H1 (cell line): ENCODE data around the gene ARL8A. TPM values are rescaled to one million over a fixed set of nuclear protein-coding genes. Genes with fewer than 3 reads are reported as not detected.
A peak's percentile ranks its signal among the peaks of the same experiment; 100 is the strongest.

Source experiments
- CTCF ChIA-PET: fragments of 300-600 bp; sonication (Branson Sonifier 250); formaldehyde crosslinking; loops from one replicate; lab custom pipeline; 2021; ENCODE audit not compliant: partially characterized antibody; lab: Charles Lee
- POLR2A ChIA-PET: fragments of 300-600 bp; sonication (Branson Sonifier 250); formaldehyde crosslinking; loops from one replicate; lab custom pipeline; 2021; ENCODE audit warnings: inconsistent platforms; ENCODE audit not compliant: partially characterized antibody; lab: Charles Lee
- DNase-seq, 2 experiments: peaks; one replicate each; pipeline versions ENCODE4 v3.0.0 to v3.0.0-alpha.2; 2010 to 2022; ENCODE audit warnings: low spot score in 2 of 2, low read depth in 1 of 2, mixed read lengths in 1 of 2
- FAIRE-seq: peaks from 2 replicates; lab custom pipeline; 2011; peaks lifted over from hg19 to GRCh38; lab: Jason Lieb, UNC
- H2AFZ ChIP-seq: 2 replicates; pipeline ENCODE4 v1.8.1; 2012; ENCODE audit warnings: low read length, inconsistent platforms
- H2AK5ac ChIP-seq: 2 replicates; pipeline ENCODE4 v1.6.1; 2013; ENCODE audit warnings: low read depth, low read length
- H2BK120ac ChIP-seq: replicated peaks from 2 replicates; pipeline ENCODE3; 2013; ENCODE audit warnings: low read depth, low read length, inconsistent platforms
- H2BK12ac ChIP-seq: 2 replicates; pipeline ENCODE4 v1.6.1; 2013; ENCODE audit warnings: low read depth, low read length
- H2BK15ac ChIP-seq: 2 replicates; pipeline ENCODE4 v1.6.1; 2013; ENCODE audit warnings: low read length
- H2BK20ac ChIP-seq: 2 replicates; pipeline ENCODE4 v1.6.1; 2013; ENCODE audit warnings: low read length
- H2BK5ac ChIP-seq: 2 replicates; pipeline ENCODE4 v1.6.1; 2013; ENCODE audit warnings: low read depth, low read length
- H3K14ac ChIP-seq: 2 replicates; pipeline ENCODE4 v1.6.1; 2013; ENCODE audit warnings: inconsistent platforms; ENCODE audit not compliant: insufficient read length
- H3K18ac ChIP-seq: 2 replicates; pipeline ENCODE4 v1.6.1; 2013; ENCODE audit warnings: low read length; ENCODE audit errors: extremely low read depth
- H3K23ac ChIP-seq: 2 replicates; pipeline ENCODE4 v1.6.1; 2013; ENCODE audit warnings: inconsistent platforms; ENCODE audit not compliant: insufficient read length
- H3K23me2 ChIP-seq: 2 replicates; pipeline ENCODE4 v1.6.1; 2013; ENCODE audit warnings: low read depth, low read length
- H3K27ac ChIP-seq: 2 replicates; pipeline ENCODE4 v1.6.1; 2011; ENCODE audit warnings: low read depth, low read length, inconsistent platforms
- H3K27me3 ChIP-seq, 4 experiments: replicated peaks in 1 of 4; 1 replicate in 1 of 4; 2 replicates in 3 of 4; pipeline versions ENCODE4 v1.6.1 to v1.8.1; 2011 to 2013; ENCODE audit warnings: low read length in 3 of 4, mild to moderate bottlenecking in 3 of 4, inconsistent platforms in 2 of 4, mixed read lengths in 2 of 4, moderate library complexity in 1 of 4; ENCODE audit not compliant: control insufficient read depth in 3 of 4, insufficient read depth in 3 of 4; ENCODE audit errors: extremely low read depth in 1 of 4
- H3K36me3 ChIP-seq, 4 experiments: 2 replicates each; pipeline versions ENCODE4 v1.6.1 to v1.8.1; 2011 to 2013; ENCODE audit warnings: mild to moderate bottlenecking in 4 of 4, low read length in 3 of 4, moderate library complexity in 2 of 4, control low read depth in 1 of 4, inconsistent platforms in 1 of 4; ENCODE audit not compliant: insufficient read depth in 4 of 4, control insufficient read depth in 2 of 4
- H3K4ac ChIP-seq: replicated peaks from 2 replicates; pipeline ENCODE3; 2013; ENCODE audit warnings: low read length, low read depth, mixed read lengths, inconsistent platforms; ENCODE audit not compliant: insufficient read length
- H3K4me1 ChIP-seq, 4 experiments: replicated peaks in 1 of 4; 1 replicate in 1 of 4; 2 replicates in 3 of 4; pipeline versions ENCODE4 v1.6.1 to v1.8.1; 2011 to 2013; ENCODE audit warnings: low read length in 3 of 4, inconsistent platforms in 2 of 4, mixed read lengths in 1 of 4; ENCODE audit not compliant: insufficient read depth in 4 of 4, control insufficient read depth in 3 of 4
- H3K4me2 ChIP-seq, 2 experiments: 2 replicates each; pipeline versions ENCODE4 v1.6.1 to v1.8.1; 2011 to 2013; ENCODE audit warnings: low read depth in 2 of 2, low read length in 2 of 2, control low read depth in 1 of 2, inconsistent platforms in 1 of 2, mild to moderate bottlenecking in 1 of 2; ENCODE audit not compliant: insufficient read depth in 1 of 2
- H3K4me3 ChIP-seq, 4 experiments: fragments of 200-600, 300-600 bp in 1 of 4; sonication (generic), shearing (Covaris generic), sonication (Bioruptor Twin) in 1 of 4; 2 replicates each; pipeline versions ENCODE4 v1.5.1 to v1.8.1; 2011 to 2016; ENCODE audit warnings: low read length in 4 of 4, low read depth in 3 of 4, control low read depth in 2 of 4, inconsistent platforms in 2 of 4, mild to moderate bottlenecking in 2 of 4, mixed read lengths in 1 of 4, moderate library complexity in 1 of 4; ENCODE audit not compliant: insufficient read depth in 2 of 4; ENCODE audit errors: extremely low read depth in 1 of 4
- H3K56ac ChIP-seq: replicated peaks from 2 replicates; pipeline ENCODE3; 2013; ENCODE audit warnings: low read depth, mild to moderate bottlenecking, mixed read lengths, low read length, inconsistent platforms; ENCODE audit not compliant: insufficient read length
- H3K79me1 ChIP-seq: 2 replicates; pipeline ENCODE4 v1.6.1; 2013; ENCODE audit warnings: low read depth, low read length, control low read depth
- H3K79me2 ChIP-seq, 2 experiments: 2 replicates each; pipeline versions ENCODE4 v1.6.1 to v1.8.1; 2012 to 2013; ENCODE audit warnings: low read length in 2 of 2, mild to moderate bottlenecking in 2 of 2, inconsistent platforms in 1 of 2; ENCODE audit not compliant: insufficient read depth in 2 of 2, control insufficient read depth in 1 of 2
- H3K9ac ChIP-seq, 4 experiments: replicated peaks in 1 of 4; 1 replicate in 1 of 4; 2 replicates in 3 of 4; pipeline versions ENCODE4 v1.6.1 to v1.8.1; 2011 to 2013; ENCODE audit warnings: low read depth in 3 of 4, low read length in 3 of 4, control low read depth in 2 of 4, mild to moderate bottlenecking in 2 of 4, moderate library complexity in 2 of 4, inconsistent platforms in 1 of 4; ENCODE audit errors: extremely low read depth in 1 of 4
- H3K9me3 ChIP-seq, 2 experiments: 2 replicates each; pipeline versions ENCODE4 v1.6.1 to v1.8.1; 2012 to 2013; ENCODE audit warnings: mild to moderate bottlenecking in 2 of 2, moderate library complexity in 2 of 2, control low read depth in 1 of 2, inconsistent platforms in 1 of 2, low read depth in 1 of 2, low read length in 1 of 2, mixed read lengths in 1 of 2; ENCODE audit not compliant: insufficient read depth in 2 of 2
- H4K20me1 ChIP-seq, 2 experiments: replicated peaks in 1 of 2; 2 replicates each; pipeline versions ENCODE3 to v1.8.1; 2011 to 2013; ENCODE audit warnings: inconsistent platforms in 2 of 2, low read length in 2 of 2, mild to moderate bottlenecking in 1 of 2; ENCODE audit not compliant: insufficient read depth in 2 of 2, control insufficient read depth in 1 of 2
- H4K5ac ChIP-seq: 2 replicates; pipeline ENCODE4 v1.6.1; 2013; ENCODE audit warnings: low read length, low read depth, mixed read lengths, inconsistent platforms; ENCODE audit not compliant: insufficient read length
- H4K8ac ChIP-seq: 2 replicates; pipeline ENCODE4 v1.8.0; 2013; ENCODE audit warnings: mild to moderate bottlenecking, moderate library complexity, low read length, inconsistent platforms; ENCODE audit not compliant: insufficient read depth; ENCODE audit errors: extremely low read depth
- H4K91ac ChIP-seq: replicated peaks from 2 replicates; pipeline ENCODE3; 2013; ENCODE audit warnings: low read length, mixed read lengths, inconsistent platforms; ENCODE audit not compliant: insufficient read length
- BCL11A ChIP-seq, 2 experiments: IDR thresholded peaks; one replicate each; pipeline ENCODE4 v1.6.1; 2011; ENCODE audit warnings: low read depth in 2 of 2, low read length in 2 of 2, mild to moderate bottlenecking in 2 of 2
- JUN ChIP-seq: IDR thresholded peaks from 2 replicates; pipeline ENCODE4 v1.6.1; 2011; ENCODE audit warnings: low read depth, mild to moderate bottlenecking, improper control_type of control experiment, low read length
- KDM5A ChIP-seq: fragments of 200-600 bp; IDR thresholded peaks from 2 replicates; pipeline ENCODE4 v1.7.1; 2012; ENCODE audit warnings: mild to moderate bottlenecking, low read length, inconsistent platforms, mixed read lengths
- NANOG ChIP-seq: IDR thresholded peaks from 2 replicates; pipeline ENCODE4 v1.6.1; 2011; ENCODE audit warnings: low read length, low read depth, mild to moderate bottlenecking, inconsistent platforms; ENCODE audit not compliant: insufficient read depth, poor library complexity, severe bottlenecking
- SIN3A ChIP-seq, 2 experiments: IDR thresholded peaks in 1 of 2; conservative IDR thresholded peaks in 1 of 2; 2 replicates each; pipeline ENCODE4 v1.6.1; 2011 to 2012; ENCODE audit warnings: low read length in 2 of 2, improper control_type of control experiment in 1 of 2, low read depth in 1 of 2, mild to moderate bottlenecking in 1 of 2
- SIX5 ChIP-seq: IDR thresholded peaks from 2 replicates; pipeline ENCODE4 v1.6.1; 2011; ENCODE audit warnings: mild to moderate bottlenecking, low read depth, low read length
- WGBS, 2 experiments: shearing (Covaris generic) in 1 of 2; methylation state at CpG; one replicate each; pipeline versions ENCODE4 v1.1.6 to v1.1.7; 2013 to 2015; ENCODE audit warnings: low lambda C conversion rate in 2 of 2, mixed read lengths in 2 of 2, inconsistent platforms in 1 of 2, low coverage in 1 of 2, missing lambda C conversion rate in 1 of 2; ENCODE audit not compliant: insufficient replicate concordance in 2 of 2, insufficient coverage in 1 of 2, insufficient read length in 1 of 2; ENCODE audit errors: extremely low coverage in 1 of 2, missing lambda C conversion rate in 1 of 2; 5-methylcytosine and 5-hydroxymethylcytosine counted together
- polyA plus RNA-seq, 7 experiments: library from polyadenylated mRNA; depleted of rRNA in 3 of 7; stranded (reverse) in 5 of 7; unstranded in 2 of 7; fragments of >200 nt in 5 of 7; fragments of 200-250 nt in 2 of 7; gene quantifications; 1 replicate in 5 of 7; 2 replicates in 1 of 7; 4 replicates in 1 of 7; pipeline versions ENCODE4 v1.2.1 to v1.2.3, GENCODE V29; 2011 to 2013; ENCODE audit warnings: missing spikeins in 2 of 7, mixed read lengths in 2 of 7
- total RNA-seq: library from RNA; stranded (reverse); fragmentation: NEBNext Ultra II Directional; extraction: Animal tissue kit (Norgen Biotek cat#: 25700); gene quantifications from 2 replicates; pipeline ENCODE4 v1.2.1, GENCODE V29; 2021

The ARL8A gene
- total and polyA plus RNA-seq, 2 of the 8 experiments (the other 6 are each of a cell fraction or from before 2014, with no cell fraction given), result 40.3 to 58.7 TPM

GRCh38 chr1:202107801-202108731, 36.5 kb downstream of the ARL8A start:
- no peak overlapping the region for H3K4ac ChIP-seq
- H2BK15ac ChIP-seq, result peak overlapping the region; percentile 75; the same call in 1 of the 2 replicates
- TF ChIP-seq KDM5A, result no peak
- no peak for TF ChIP-seq SIN3A (conservative IDR thresholded peaks at IDR 0.05 in 1 of 2, IDR thresholded peaks at IDR 0.05 in 1 of 2; ENCODE audit: low read depth in 1 of 2, low read length in 2 of 2)
- TF ChIP-seq SIX5, result no peak
- TF ChIP-seq BCL11A (IDR thresholded peaks at IDR 0.05; ENCODE audit: low read depth in 2 of 2, low read length in 2 of 2), result no peak
- TF ChIP-seq NANOG, result no peak
- TF ChIP-seq JUN, result no peak
- no peak overlapping the region for H4K5ac ChIP-seq
- peaks cover 15 to 24% (median 20%) of the 10 kb centered on the region in 4 experiments for H3K4me1 ChIP-seq
- H3K4me2 ChIP-seq, result no peak overlapping the region
- peak overlapping the region; percentile 70 for H4K91ac ChIP-seq
- no peak overlapping the region; the same call in 1 of the 2 replicates for H4K8ac ChIP-seq
- no peaks in the 10 kb centered on the region for H3K79me1 ChIP-seq
- no peak overlapping the region; a peak in 1 of 7 replicates for H3K9ac ChIP-seq
- ChIA-PET CTCF (interaction anchor here (0.6 to 5.3 kb wide), 11 partner anchors 8 to 636 kb away, joined by 3 to 77 read pairs (median 5); partner anchors contain the start of genes ELF3 and GPR37L1), POLR2A (interaction anchor here (2.3 to 4.3 kb wide), 2 partner anchors 93 to 98 kb away, joined by 21 to 33 read pairs; partner anchors contain the start of gene ELF3)
- H2BK120ac ChIP-seq, result no peak overlapping the region
- peak overlapping the region; percentile 82 for H2BK12ac ChIP-seq
- no peak overlapping the region for H3K56ac ChIP-seq
- no peaks in the 10 kb centered on the region for H3K9me3 ChIP-seq
- H3K18ac ChIP-seq, result no peak overlapping the region
- H3K4me3 ChIP-seq, result no peak overlapping the region
- no peaks in the 10 kb centered on the region for H3K36me3 ChIP-seq
- FAIRE-seq, result no peak
- no peaks in the 10 kb centered on the region; the same call in 1 of the 2 replicates for H3K23me2 ChIP-seq
- no peaks in the 10 kb centered on the region for H3K79me2 ChIP-seq
- H2AFZ ChIP-seq, result no peak overlapping the region
- H3K23ac ChIP-seq, result no peak overlapping the region
- H3K14ac ChIP-seq, result no peak overlapping the region
- 86% methylated on average over 13 of the region's 13 CpGs; no CpG with 5 or more reads in 1 of the 2 experiments for WGBS, 2 experiments
- no peak overlapping the region for H2BK5ac ChIP-seq
- H2AK5ac ChIP-seq, result no peak overlapping the region
- H3K27me3 ChIP-seq, result no peaks in the 10 kb centered on the region
- H3K27ac ChIP-seq, result no peak overlapping the region
- DNase-seq, result no peak
- H4K20me1 ChIP-seq, result no peaks in the 10 kb centered on the region
- no peak overlapping the region for H2BK20ac ChIP-seq
